HepG2 (cell line): Measurements from ENCODE around the gene MRPL54. TPM values are rescaled to one million over a fixed set of nuclear protein-coding genes. Genes with fewer than 3 reads are reported as not detected.
A peak's percentile ranks its signal among the peaks of the same experiment; 100 is the strongest.

Experiments
- ATF6 ChIP-seq: sonication (generic); formaldehyde crosslinking; conservative IDR thresholded peaks from 2 replicates; pipeline ENCODE4 v1.4.0; 2020; ENCODE audit warnings: missing genetic modification reagents
- BHLHE40 ChIP-seq: IDR thresholded peaks from 2 replicates; pipeline ENCODE4 v1.6.1; 2011; ENCODE audit warnings: low read length, improper control_type of control experiment
- CHCHD3 ChIP-seq: sonication (generic); formaldehyde crosslinking; IDR thresholded peaks from 2 replicates; pipeline ENCODE4 v1.8.0; 2022; ENCODE audit warnings: mild to moderate bottlenecking, missing genetic modification reagents, moderate library complexity
- CREB3 ChIP-seq: sonication (generic); formaldehyde crosslinking; IDR thresholded peaks from 2 replicates; pipeline ENCODE4 v1.5.0; 2020; ENCODE audit warnings: missing genetic modification reagents
- E2F5 ChIP-seq: sonication (generic); formaldehyde crosslinking; conservative IDR thresholded peaks from 2 replicates; pipeline ENCODE4 v1.4.0; 2020; ENCODE audit warnings: missing genetic modification reagents
- GTF3A ChIP-seq: sonication (generic); formaldehyde crosslinking; conservative IDR thresholded peaks from 2 replicates; pipeline ENCODE4 v1.4.0; 2020; ENCODE audit warnings: mild to moderate bottlenecking, missing genetic modification reagents
- JARID2 ChIP-seq: sonication (generic); formaldehyde crosslinking; IDR thresholded peaks from 2 replicates; pipeline ENCODE4 v1.8.1; 2023; ENCODE audit warnings: missing genetic modification reagents, inconsistent platforms; ENCODE audit not compliant: insufficient replicate concordance
- MTF1 ChIP-seq: sonication (generic); formaldehyde crosslinking; IDR thresholded peaks from 2 replicates; pipeline ENCODE4 v1.5.0; 2020; ENCODE audit warnings: missing genetic modification reagents
- SAFB2 ChIP-seq: sonication (generic); formaldehyde crosslinking; IDR thresholded peaks from 2 replicates; pipeline ENCODE4 v1.5.1; 2020; ENCODE audit warnings: missing genetic modification reagents, low read depth, mild to moderate bottlenecking, borderline replicate concordance
- SUZ12 ChIP-seq: fragments of 150-350 bp; IDR thresholded peaks from 2 replicates; pipeline ENCODE4 v1.6.1; 2014; ENCODE audit warnings: low read depth, low read length
- THAP8 ChIP-seq: sonication (generic); formaldehyde crosslinking; IDR thresholded peaks from 2 replicates; pipeline ENCODE4 v1.5.1; 2020; ENCODE audit warnings: missing genetic modification reagents, mild to moderate bottlenecking, borderline replicate concordance
- ZNF253 ChIP-seq: sonication (generic); formaldehyde crosslinking; IDR thresholded peaks from 2 replicates; pipeline ENCODE4 v1.8.0; 2022; ENCODE audit warnings: mild to moderate bottlenecking, missing genetic modification reagents, borderline replicate concordance
- ZNF292 ChIP-seq: sonication (generic); formaldehyde crosslinking; IDR thresholded peaks from 2 replicates; pipeline ENCODE4 v1.8.1; 2022; ENCODE audit warnings: mild to moderate bottlenecking, low read depth, missing genetic modification reagents, borderline replicate concordance
- ZNF329 ChIP-seq: sonication (generic); formaldehyde crosslinking; IDR thresholded peaks from 2 replicates; pipeline ENCODE4 v1.9.0; 2021; ENCODE audit warnings: low read depth, mild to moderate bottlenecking, missing genetic modification reagents
- ZNF362 ChIP-seq: sonication (generic); formaldehyde crosslinking; IDR thresholded peaks from 2 replicates; pipeline ENCODE4 v1.4.0; 2020; ENCODE audit warnings: missing genetic modification reagents, mild to moderate bottlenecking, borderline replicate concordance
- ZNF414 ChIP-seq: sonication (generic); formaldehyde crosslinking; IDR thresholded peaks from 2 replicates; pipeline ENCODE4 v1.5.0; 2020; ENCODE audit warnings: missing genetic modification reagents
- ZNF784 ChIP-seq: sonication (generic); formaldehyde crosslinking; IDR thresholded peaks from 2 replicates; pipeline ENCODE4 v1.5.1; 2020; ENCODE audit warnings: missing genetic modification reagents, mild to moderate bottlenecking, borderline replicate concordance
- ZSCAN12 ChIP-seq: sonication (generic); formaldehyde crosslinking; IDR thresholded peaks from 2 replicates; pipeline ENCODE4 v1.9.0; 2021; ENCODE audit warnings: mild to moderate bottlenecking, missing genetic modification reagents
- polyA plus RNA-seq, 8 experiments: library from polyadenylated mRNA; depleted of rRNA in 3 of 8; stranded (reverse) in 7 of 8; unstranded in 1 of 8; fragments of >200 nt; fragmentation: Illumina TruSeq in 4 of 8; extraction: Trizol in 4 of 8; gene quantifications; 2 replicates each; pipeline versions ENCODE4 v1.2.1 to v1.2.3, GENCODE V29; 2011 to 2016; ENCODE audit warnings: low read depth in 4 of 8, missing spikeins in 1 of 8, mixed read lengths in 1 of 8; ENCODE audit not compliant: insufficient read depth in 1 of 8
- total RNA-seq, 5 experiments: library from RNA; depleted of rRNA; stranded (reverse); fragments of >200 nt; fragmentation: Illumina TruSeq; extraction: Trizol; gene quantifications; 2 replicates each; pipeline ENCODE4 v1.2.3, GENCODE V29; 2016; ENCODE audit warnings: low read depth in 1 of 5

The MRPL54 gene
- total and polyA plus RNA-seq, 2 of the 13 experiments (the other 11 are each of a cell fraction or from before 2014, with no cell fraction given), result 36.8 to 66.9 TPM

- no peak for TF ChIP-seq CHCHD3 (CRISPR knock-in tag)
- TF ChIP-seq ZSCAN12 (CRISPR knock-in tag), result 0 out of 2 replicates have a peak, but pooled peaks have one; percentile 49
- no peak for TF ChIP-seq JARID2 (CRISPR knock-in tag)
- TF ChIP-seq MTF1, result no peak
- TF ChIP-seq SUZ12, result peak; percentile 59; the same call in 1 of the 2 replicates
- TF ChIP-seq THAP8, result no peak
- no peak for TF ChIP-seq CREB3
- TF ChIP-seq ZNF362, result no peak
- TF ChIP-seq ZNF329, result peak; percentile 100
- TF ChIP-seq ZNF253 (CRISPR knock-in tag), result no peak
- no peak for TF ChIP-seq ZNF292 (CRISPR knock-in tag)
- peak; percentile 83 for TF ChIP-seq BHLHE40
- no peak for TF ChIP-seq E2F5 (CRISPR knock-in tag)
- TF ChIP-seq ZNF414 (CRISPR knock-in tag), result no peak
- TF ChIP-seq SAFB2 (CRISPR knock-in tag), result no peak
- TF ChIP-seq ATF6 (CRISPR knock-in tag), result no peak
- TF ChIP-seq ZNF784, result no peak
- TF ChIP-seq GTF3A (CRISPR knock-in tag), result no peak
Measured at GRCh38 chr19:3762501-3763459, at the start of gene MRPL54 (continued).
